Adrenal gland (tissue), 12 donors: ENCODE measurements around the gene HYCC2. TPM values are rescaled to one million over a fixed set of nuclear protein-coding genes. Genes with fewer than 3 reads are reported as not detected.
"Not testable (repeated sequence)": the region's sequence is repeated elsewhere in the genome, so short reads cannot be mapped to it uniquely, and the experiment has no call there.

Experiments used
- DNase-seq, 7 donors: peaks; one replicate each; pipeline ENCODE4 v3.0.0-alpha.2; 2019 to 2020
- H3K27ac ChIP-seq, 5 donors: fragments of 200-600 bp; sonication (generic) in 4 of 5; 1 replicate in 3 of 5; 2 replicates in 2 of 5; pipeline versions ENCODE4 v1.5.1 to v1.8.0; 2016 to 2020; ENCODE audit warnings: mild to moderate bottlenecking in 1 of 5
- H3K27me3 ChIP-seq: fragments of 200-600 bp; 2 replicates; pipeline ENCODE4 v1.8.0; 2021
- H3K36me3 ChIP-seq, 2 donors: fragments of 200-600 bp; replicated peaks in 1 of 2; 1 replicate in 1 of 2; 2 replicates in 1 of 2; pipeline versions ENCODE4 v1.5.1 to v1.8.0; 2018 to 2022
- H3K4me1 ChIP-seq, 2 donors: fragments of 200-600 bp; replicated peaks in 1 of 2; 1 replicate in 1 of 2; 2 replicates in 1 of 2; pipeline versions ENCODE4 v1.5.1 to v1.8.0; 2018 to 2021
- H3K4me3 ChIP-seq, 4 donors: fragments of 200-600 bp; sonication (generic) in 3 of 4; one replicate each; pipeline ENCODE4 v1.5.1; 2016 to 2018
- H3K9me3 ChIP-seq, 3 donors: fragments of 200-600 bp; sonication (generic) in 1 of 3; replicated peaks in 1 of 3; 1 replicate in 2 of 3; 2 replicates in 1 of 3; pipeline versions ENCODE4 v1.5.1 to v1.8.0; 2016 to 2021
- POLR2A ChIP-seq, 2 donors: fragments of 450-650 bp; IDR thresholded peaks; one replicate each; pipeline ENCODE4 v1.6.1; 2017; ENCODE audit warnings: antibody characterized with exemption in 2 of 2, mild to moderate bottlenecking in 2 of 2, moderate library complexity in 1 of 2
- WGBS, 4 donors: extraction: QIAGEN DNeasy Blood & Tissue Kit in 2 of 4; methylation state at CpG; one replicate each; pipeline versions ENCODE4 v1.1.5 to v1.1.7; 2013 to 2017; 5-methylcytosine and 5-hydroxymethylcytosine counted together
- intact Hi-C, 2 donors: fragments of 100-400 bp; cut with DNase I; formaldehyde crosslinking; loops; one replicate each; pipeline versions ENCODE4 v1.14.1 to v1.15.0; 2022 to 2023
- polyA plus RNA-seq, 3 donors: library from polyadenylated mRNA; stranded (reverse); fragments of 200-250 nt in 2 of 3; fragments of 350-450 nt in 1 of 3; fragmentation: Illumina TruSeq in 1 of 3; extraction: RNeasy Lipid Tissue Mini Kit (QIAGEN cat#74804) in 1 of 3; gene quantifications; one replicate each; pipeline ENCODE4 v1.2.3, GENCODE V29; 2013 to 2014
- total RNA-seq, 9 donors: library from RNA; depleted of rRNA in 4 of 9; stranded (reverse); fragments of >200 nt in 4 of 9; fragments of 120-200 nt in 1 of 9; fragmentation: NEBNext Ultra II Directional in 1 of 9; extraction: Animal tissue kit (Norgen Biotek cat#: 25700) in 1 of 9; gene quantifications; one replicate each; pipeline versions ENCODE4 v1.1.0 to v1.2.4, GENCODE V29; 2013 to 2023
- TF ChIP-seq, protein P1 (sequence below), 6 experiments: fragments of 450-650 bp in 4 of 6; fragments of 200-600 bp in 2 of 6; sonication (generic) in 1 of 6; IDR thresholded peaks; 1 replicate in 5 of 6; 2 replicates in 1 of 6; pipeline versions ENCODE4 v1.5.1 to v1.8.0; 2016 to 2021; ENCODE audit warnings: antibody characterized with exemption in 6 of 6, mild to moderate bottlenecking in 2 of 6, moderate library complexity in 1 of 6
- donor health status: healthy with polysubstance abuse.
- donor health status: Bipolar disorder and iron deficiency.
- donor health status: DM: yes; HTN: yes; CAD: no.
- donor health status: DM: no; HTN: no; CAD: no.
- donor health status: DM: no; HTN: no; CAD: no.
- donor health status: DM: yes; HTN: yes; CAD: no.

Gene HYCC2
- total and polyA plus RNA-seq, 12 donors = 3.9 to 36.6 (median 16.0) TPM

GRCh38 chr2:201117735-201118094 lies 46.2 kb upstream of the HYCC2 start:
- TF ChIP-seq, protein P1, sequence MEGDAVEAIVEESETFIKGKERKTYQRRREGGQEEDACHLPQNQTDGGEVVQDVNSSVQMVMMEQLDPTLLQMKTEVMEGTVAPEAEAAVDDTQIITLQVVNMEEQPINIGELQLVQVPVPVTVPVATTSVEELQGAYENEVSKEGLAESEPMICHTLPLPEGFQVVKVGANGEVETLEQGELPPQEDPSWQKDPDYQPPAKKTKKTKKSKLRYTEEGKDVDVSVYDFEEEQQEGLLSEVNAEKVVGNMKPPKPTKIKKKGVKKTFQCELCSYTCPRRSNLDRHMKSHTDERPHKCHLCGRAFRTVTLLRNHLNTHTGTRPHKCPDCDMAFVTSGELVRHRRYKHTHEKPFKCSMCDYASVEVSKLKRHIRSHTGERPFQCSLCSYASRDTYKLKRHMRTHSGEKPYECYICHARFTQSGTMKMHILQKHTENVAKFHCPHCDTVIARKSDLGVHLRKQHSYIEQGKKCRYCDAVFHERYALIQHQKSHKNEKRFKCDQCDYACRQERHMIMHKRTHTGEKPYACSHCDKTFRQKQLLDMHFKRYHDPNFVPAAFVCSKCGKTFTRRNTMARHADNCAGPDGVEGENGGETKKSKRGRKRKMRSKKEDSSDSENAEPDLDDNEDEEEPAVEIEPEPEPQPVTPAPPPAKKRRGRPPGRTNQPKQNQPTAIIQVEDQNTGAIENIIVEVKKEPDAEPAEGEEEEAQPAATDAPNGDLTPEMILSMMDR (IDR thresholded peaks at IDR 0.05) = peak in 2 of 6 experiments; percentile 4 to 36

GRCh38 chr2:201116959-201117734 lies 45.7 kb upstream of the HYCC2 start:
- no peaks in the 10 kb centered on the region for H3K36me3 ChIP-seq
- H3K4me3 ChIP-seq = peak overlapping the region; percentile 56 to 85 (median 74)
- H3K27ac ChIP-seq = peak overlapping the region; percentile 98 to 100 (median 100)
- intact Hi-C loops = loop anchor here in 1 of 2 donors (5.0 kb wide), 1 partner anchor 40 kb away; no protein-coding TSS in a partner anchor
- WGBS, 4 donors = 0 to 8% (median 2%) methylated on average over 22 of the region's 22 CpGs
- TF ChIP-seq, protein P1 (IDR thresholded peaks at IDR 0.05) = peak; percentile 22 to 60 (median 46)
- peak; percentile 47 to 78 for TF ChIP-seq POLR2A (IDR thresholded peaks at IDR 0.05)
- DNase-seq = peak; percentile 56 to 83 (median 77)
- H3K27me3 ChIP-seq = no peaks in the 10 kb centered on the region
- H3K9me3 ChIP-seq = no peaks in the 10 kb centered on the region
- peaks cover 26 to 32% of the 10 kb centered on the region in 2 donors for H3K4me1 ChIP-seq

More at GRCh38 chr2:201117735-201118094, 46.2 kb upstream of the HYCC2 start:
- H3K36me3 ChIP-seq, H3K9me3 ChIP-seq, H3K27me3 ChIP-seq: not testable (repeated sequence)
- intact Hi-C loops = loop anchor here in 1 of 2 donors (5.0 kb wide), 1 partner anchor 40 kb away; no protein-coding TSS in a partner anchor
- Histone ChIP-seq H3K27ac (peak overlapping the region; percentile 98 to 100 (median 100)), H3K4me1 (peaks cover 31 to 38% of the 10 kb centered on the region in 2 donors), H3K4me3 (peak overlapping the region in 3 of 4 donors; percentile 53 to 85 (median 71))
- WGBS, 4 donors = 3 to 16% (median 9%) methylated on average over 13 of the region's 13 CpGs
- DNase-seq = peak in 3 of 7 donors; percentile 12 to 59 (median 38)

DNA sequence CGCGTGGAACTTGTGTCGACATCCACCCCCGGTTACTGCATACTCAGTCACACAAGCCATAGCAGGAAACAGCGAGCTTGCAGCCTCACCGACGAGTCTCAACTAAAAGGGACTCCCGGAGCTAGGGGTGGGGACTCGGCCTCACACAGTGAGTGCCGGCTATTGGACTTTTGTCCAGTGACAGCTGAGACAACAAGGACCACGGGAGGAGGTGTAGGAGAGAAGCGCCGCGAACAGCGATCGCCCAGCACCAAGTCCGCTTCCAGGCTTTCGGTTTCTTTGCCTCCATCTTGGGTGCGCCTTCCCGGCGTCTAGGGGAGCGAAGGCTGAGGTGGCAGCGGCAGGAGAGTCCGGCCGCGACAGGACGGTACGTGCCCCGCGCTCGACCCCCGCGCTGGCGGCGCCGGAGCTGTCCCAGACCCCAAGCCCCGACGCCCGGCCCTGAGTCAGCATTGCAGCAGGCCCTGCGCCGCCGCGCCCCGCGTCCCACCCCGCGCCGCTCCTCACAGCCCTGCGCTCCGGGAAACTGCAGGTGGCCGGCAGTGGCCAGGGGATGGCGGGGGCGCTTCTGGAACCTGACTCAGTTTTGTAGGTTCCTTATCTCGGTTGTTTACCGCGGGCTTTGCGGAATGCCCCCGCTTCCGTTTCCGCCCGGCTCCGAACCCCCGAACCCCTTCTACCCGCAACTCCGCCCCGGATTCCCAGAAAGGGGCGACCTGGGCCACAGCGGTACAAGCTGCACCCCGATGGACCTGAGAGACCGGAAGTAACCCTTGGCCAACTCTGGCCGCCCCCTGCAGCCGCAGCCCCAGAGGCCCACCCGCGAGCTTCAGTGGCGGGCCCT lies 44.9 kb upstream of the HYCC2 start, which contains the start of gene CFLAR:
Gene CFLAR, plus strand, starts transcription at position 50 of the 844 bp plus-strand sequence. CDS start 13,702 bp downstream, outside the sequence.
- Histone ChIP-seq H3K4me1 (peaks cover 24 to 26% of the 10 kb centered on the region in 2 donors), H3K27me3 (no peaks in the 10 kb centered on the region), H3K4me3 (peak within 1 kb of the TSS; percentile 56 to 85 (median 74)), H3K36me3 (no peaks in the 10 kb centered on the region), H3K27ac (peak within 1 kb of the TSS; percentile 98 to 100 (median 100)), H3K9me3 (no peaks in the 10 kb centered on the region)
- TF ChIP-seq, protein P1 (IDR thresholded peaks at IDR 0.05) = no peak
- TF ChIP-seq POLR2A (IDR thresholded peaks at IDR 0.05) = peak; percentile 63 to 91
- intact Hi-C loops = loop anchor here in 1 of 2 donors (5.0 kb wide), 1 partner anchor 41 kb away; no protein-coding TSS in a partner anchor
- WGBS, 4 donors = 0 to 1% (median 1%) methylated on average over 28 to 75 of the region's 75 CpGs
- DNase-seq = peak; percentile 70 to 91 (median 81)

GRCh38 chr2:201114846-201115245 lies 43.4 kb upstream of the HYCC2 start:
- TF ChIP-seq POLR2A (IDR thresholded peaks at IDR 0.05) = no peak
- TF ChIP-seq, protein P1 (IDR thresholded peaks at IDR 0.05) = no peak
- Histone ChIP-seq H3K4me3 (no peak overlapping the region), H3K9me3 (no peaks in the 10 kb centered on the region), H3K36me3 (no peaks in the 10 kb centered on the region), H3K27me3 (no peaks in the 10 kb centered on the region), H3K27ac (no peak overlapping the region), H3K4me1 (peaks cover 9 to 14% of the 10 kb centered on the region in 2 donors)
- intact Hi-C loops = loop anchor here in 1 of 2 donors (5.0 kb wide), 1 partner anchor 42 kb away; no protein-coding TSS in a partner anchor
- peak in 1 of 7 donors; percentile 33 for DNase-seq
